CD14-positive monocyte (primary cell): ENCODE data around the gene EDRF1. TPM values are rescaled to one million over a fixed set of nuclear protein-coding genes. Genes with fewer than 3 reads are reported as not detected.

Experiments used
- DNase-seq, 3 donors: peaks; one replicate each; pipeline ENCODE4 v3.0.0-alpha.2; 2011 to 2022
- H2AFZ ChIP-seq: 2 replicates; pipeline ENCODE4 v1.6.0; 2012; ENCODE audit warnings: mild to moderate bottlenecking, low read depth, low read length, inconsistent platforms; ENCODE audit not compliant: insufficient read depth, poor library complexity, severe bottlenecking
- H3K27ac ChIP-seq, 2 donors: 1 replicate in 1 of 2; 2 replicates in 1 of 2; pipeline ENCODE4 v1.5.1; 2012 to 2013; ENCODE audit warnings: low read length in 2 of 2, control low read depth in 1 of 2, inconsistent platforms in 1 of 2, low read depth in 1 of 2, mild to moderate bottlenecking in 1 of 2
- H3K27me3 ChIP-seq, 2 donors: one replicate each; pipeline versions ENCODE4 v1.6.0 to v1.6.1; 2011 to 2013; ENCODE audit warnings: low read length in 2 of 2; ENCODE audit not compliant: control insufficient read depth in 2 of 2, insufficient read depth in 2 of 2
- H3K36me3 ChIP-seq, 2 donors: replicated peaks in 1 of 2; 1 replicate in 1 of 2; 2 replicates in 1 of 2; pipeline versions ENCODE4 v1.5.1 to v1.6.1; 2012 to 2013; ENCODE audit warnings: low read length in 2 of 2, control low read depth in 1 of 2, inconsistent platforms in 1 of 2, mild to moderate bottlenecking in 1 of 2; ENCODE audit not compliant: insufficient read depth in 2 of 2, control insufficient read depth in 1 of 2
- H3K4me1 ChIP-seq, 2 donors: 1 replicate in 1 of 2; 2 replicates in 1 of 2; pipeline versions ENCODE4 v1.5.1 to v1.6.1; 2012 to 2013; ENCODE audit warnings: low read length in 2 of 2, control low read depth in 1 of 2, inconsistent platforms in 1 of 2, mild to moderate bottlenecking in 1 of 2, moderate library complexity in 1 of 2; ENCODE audit not compliant: insufficient read depth in 2 of 2, control insufficient read depth in 1 of 2
- H3K4me2 ChIP-seq: replicated peaks from 2 replicates; pipeline ENCODE3; 2012; ENCODE audit warnings: low read length, moderate library complexity, mild to moderate bottlenecking; ENCODE audit not compliant: poor library complexity, severe bottlenecking; ENCODE audit errors: extremely low read depth
- H3K4me3 ChIP-seq, 3 experiments: fragments of 200-600 bp in 1 of 3; sonication (generic) in 1 of 3; replicated peaks in 1 of 3; 1 replicate in 2 of 3; 2 replicates in 1 of 3; pipeline ENCODE4 v1.5.1; 2011 to 2013; ENCODE audit warnings: low read length in 3 of 3, mild to moderate bottlenecking in 3 of 3, control low read depth in 2 of 3, low read depth in 2 of 3, inconsistent platforms in 1 of 3, moderate library complexity in 1 of 3
- H3K79me2 ChIP-seq: 2 replicates; pipeline ENCODE4 v1.6.0; 2012; ENCODE audit warnings: mild to moderate bottlenecking, control low read depth, inconsistent platforms, low read length, moderate library complexity; ENCODE audit not compliant: insufficient read depth
- H3K9ac ChIP-seq: 2 replicates; pipeline ENCODE4 v1.6.0; 2017; ENCODE audit warnings: low read length, mild to moderate bottlenecking; ENCODE audit not compliant: insufficient read depth, poor library complexity, severe bottlenecking
- H3K9me3 ChIP-seq, 2 donors: replicated peaks in 1 of 2; 1 replicate in 1 of 2; 2 replicates in 1 of 2; pipeline versions ENCODE4 v1.5.1 to v1.6.1; 2012 to 2013; ENCODE audit warnings: low read length in 2 of 2, control low read depth in 1 of 2; ENCODE audit not compliant: control insufficient read depth in 1 of 2, insufficient read depth in 1 of 2
- H4K20me1 ChIP-seq: 2 replicates; pipeline ENCODE4 v1.6.0; 2012; ENCODE audit warnings: mild to moderate bottlenecking, low read length, control low read depth, moderate library complexity; ENCODE audit not compliant: insufficient read depth
- H3K27ac Mint-ChIP-seq, 7 donors: one replicate each; pipeline ENCODE4 v1.8.0; 2020; ENCODE audit warnings: mild to moderate bottlenecking in 7 of 7, mixed read lengths in 7 of 7, moderate library complexity in 6 of 7, inconsistent platforms in 2 of 7
- H3K27me3 Mint-ChIP-seq, 3 donors: one replicate each; pipeline ENCODE4 v1.8.0; 2021 to 2022; ENCODE audit warnings: low read depth in 3 of 3, mild to moderate bottlenecking in 3 of 3, mixed read lengths in 3 of 3, moderate library complexity in 3 of 3, inconsistent platforms in 1 of 3
- H3K36me3 Mint-ChIP-seq, 2 donors: one replicate each; pipeline ENCODE4 v1.8.0; 2020; ENCODE audit warnings: mixed read lengths in 2 of 2, inconsistent platforms in 1 of 2, mild to moderate bottlenecking in 1 of 2
- H3K4me1 Mint-ChIP-seq: one replicate; pipeline ENCODE4 v1.8.0; 2020; ENCODE audit warnings: mild to moderate bottlenecking, mixed read lengths
- H3K4me3 Mint-ChIP-seq, 2 donors: one replicate each; pipeline ENCODE4 v1.8.0; 2020; ENCODE audit warnings: mild to moderate bottlenecking in 2 of 2, mixed read lengths in 2 of 2, moderate library complexity in 1 of 2
- H3K9me3 Mint-ChIP-seq, 7 donors: one replicate each; pipeline ENCODE4 v1.8.0; 2020 to 2022; ENCODE audit warnings: mixed read lengths in 7 of 7, mild to moderate bottlenecking in 6 of 7, moderate library complexity in 6 of 7, inconsistent platforms in 2 of 7
- WGBS: methylation state at CpG from one replicate; pipeline ENCODE4 v1.1.5; 2013; ENCODE audit warnings: missing lambda C conversion rate; ENCODE audit not compliant: insufficient coverage; 5-methylcytosine and 5-hydroxymethylcytosine counted together
- intact Hi-C, 2 donors: fragments of 100-400 bp; cut with micrococcal nuclease; formaldehyde crosslinking; loops; one replicate each; pipeline versions ENCODE4 v1.15.0 to v1.15.1; 2023
- polyA plus RNA-seq, 3 donors: library from polyadenylated mRNA; depleted of rRNA in 1 of 3; unstranded in 2 of 3; stranded (reverse) in 1 of 3; fragments of 300-500 nt in 2 of 3; fragments of >200 nt in 1 of 3; fragmentation: Illumina TruSeq in 2 of 3; gene quantifications; 1 replicate in 2 of 3; 2 replicates in 1 of 3; pipeline ENCODE4 v1.2.3, GENCODE V29; 2012 to 2021
- TF ChIP-seq, protein P1 (sequence below): fragments of 200-600 bp; IDR thresholded peaks from one replicate; pipeline ENCODE4 v1.8.0; 2022; ENCODE audit warnings: antibody characterized with exemption, mild to moderate bottlenecking

The EDRF1 gene
- polyA plus RNA-seq, 3 donors, result 4.6 to 21.4 (median 5.3) TPM

DNA sequence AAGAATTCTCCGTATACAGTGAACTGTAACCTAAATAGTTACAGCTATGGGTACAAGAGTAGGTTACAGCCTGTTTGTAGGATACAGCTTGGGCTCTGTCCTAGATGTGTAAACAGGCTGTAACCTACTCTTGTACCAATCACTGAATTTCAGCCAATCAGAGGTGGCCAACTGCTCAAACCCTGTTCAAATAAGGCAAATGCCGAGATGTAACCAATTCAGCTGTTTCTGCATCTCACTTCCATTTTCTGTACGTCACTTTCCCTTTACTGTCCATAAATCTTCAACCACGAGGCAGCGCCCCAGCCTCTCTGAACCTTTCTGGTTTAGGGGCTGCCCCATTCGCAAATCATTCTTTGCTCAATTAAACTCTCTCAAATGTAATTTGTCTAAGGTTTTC is 64.4 kb downstream of the EDRF1 start:
- H3K27ac ChIP-seq, result no peak overlapping the region
- peaks cover 2 to 17% of the 10 kb centered on the region in 2 donors for H3K36me3 ChIP-seq
- H3K4me2 ChIP-seq, result no peak overlapping the region
- H3K9me3 Mint-ChIP-seq, result peaks cover 0 to 3% (median 2%) of the 10 kb centered on the region in 7 donors
- peaks cover 0 to 4% (median 3%) of the 10 kb centered on the region in 3 donors for H3K27me3 Mint-ChIP-seq
- H3K9ac ChIP-seq, result no peak overlapping the region
- no peak for DNase-seq
- H3K4me1 Mint-ChIP-seq, result peaks cover 2% of the 10 kb centered on the region
- H3K27me3 ChIP-seq, result no peaks in the 10 kb centered on the region
- no peaks in the 10 kb centered on the region for H4K20me1 ChIP-seq
- H3K9me3 ChIP-seq, result no peaks in the 10 kb centered on the region
- peaks cover 12 to 15% of the 10 kb centered on the region in 2 donors for H3K36me3 Mint-ChIP-seq
- intact Hi-C loops, result no loop called here
- H3K27ac Mint-ChIP-seq, result no peak overlapping the region
- no peak overlapping the region for H3K4me3 Mint-ChIP-seq
- H2AFZ ChIP-seq, result no peak overlapping the region
- no peaks in the 10 kb centered on the region for H3K4me1 ChIP-seq
- H3K79me2 ChIP-seq, result no peaks in the 10 kb centered on the region
- 0% methylated on average over 1 of the region's 6 CpGs for WGBS
- TF ChIP-seq, protein P1, sequence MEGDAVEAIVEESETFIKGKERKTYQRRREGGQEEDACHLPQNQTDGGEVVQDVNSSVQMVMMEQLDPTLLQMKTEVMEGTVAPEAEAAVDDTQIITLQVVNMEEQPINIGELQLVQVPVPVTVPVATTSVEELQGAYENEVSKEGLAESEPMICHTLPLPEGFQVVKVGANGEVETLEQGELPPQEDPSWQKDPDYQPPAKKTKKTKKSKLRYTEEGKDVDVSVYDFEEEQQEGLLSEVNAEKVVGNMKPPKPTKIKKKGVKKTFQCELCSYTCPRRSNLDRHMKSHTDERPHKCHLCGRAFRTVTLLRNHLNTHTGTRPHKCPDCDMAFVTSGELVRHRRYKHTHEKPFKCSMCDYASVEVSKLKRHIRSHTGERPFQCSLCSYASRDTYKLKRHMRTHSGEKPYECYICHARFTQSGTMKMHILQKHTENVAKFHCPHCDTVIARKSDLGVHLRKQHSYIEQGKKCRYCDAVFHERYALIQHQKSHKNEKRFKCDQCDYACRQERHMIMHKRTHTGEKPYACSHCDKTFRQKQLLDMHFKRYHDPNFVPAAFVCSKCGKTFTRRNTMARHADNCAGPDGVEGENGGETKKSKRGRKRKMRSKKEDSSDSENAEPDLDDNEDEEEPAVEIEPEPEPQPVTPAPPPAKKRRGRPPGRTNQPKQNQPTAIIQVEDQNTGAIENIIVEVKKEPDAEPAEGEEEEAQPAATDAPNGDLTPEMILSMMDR, result no peak
- no peak overlapping the region for H3K4me3 ChIP-seq

DNA sequence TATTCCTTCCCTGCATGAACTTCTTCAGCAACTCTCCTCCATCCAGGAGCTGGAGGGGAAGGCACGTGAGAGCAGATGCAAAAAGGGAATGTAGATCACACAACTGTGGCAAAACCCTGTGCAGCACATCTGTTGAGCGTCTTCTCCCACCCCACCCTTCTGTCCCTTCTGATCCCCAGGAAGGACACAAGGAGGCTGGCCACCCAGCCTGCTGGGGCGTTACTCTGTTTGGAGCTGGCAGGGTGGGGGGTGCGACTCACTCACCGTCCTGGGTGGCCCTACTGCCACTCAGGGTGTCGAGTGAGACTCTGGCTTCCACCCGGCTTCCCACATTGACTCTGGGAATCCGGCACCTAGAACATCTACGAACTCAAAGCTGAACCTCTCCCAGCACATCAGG is 66.3 kb downstream of the EDRF1 start:
- intact Hi-C loops, result no loop called here
- H3K27ac Mint-ChIP-seq, result no peak overlapping the region
- H3K4me1 ChIP-seq, result no peaks in the 10 kb centered on the region
- no peaks in the 10 kb centered on the region for H3K9me3 Mint-ChIP-seq
- H3K36me3 Mint-ChIP-seq, result peaks cover 25 to 26% of the 10 kb centered on the region in 2 donors
- H3K4me3 ChIP-seq, result no peak overlapping the region
- H3K4me2 ChIP-seq, result no peak overlapping the region
- H3K27me3 Mint-ChIP-seq, result peaks cover 0 to 3% (median 1%) of the 10 kb centered on the region in 3 donors
- TF ChIP-seq, protein P1, result no peak
- H2AFZ ChIP-seq, result no peak overlapping the region
- WGBS, result 100% methylated on average over 1 of the region's 9 CpGs
- H3K27ac ChIP-seq, result no peak overlapping the region
- no peaks in the 10 kb centered on the region for H3K9me3 ChIP-seq
- no peaks in the 10 kb centered on the region for H3K27me3 ChIP-seq
- H3K9ac ChIP-seq, result no peak overlapping the region
- no peak overlapping the region for H3K4me3 Mint-ChIP-seq
- no peaks in the 10 kb centered on the region for H3K79me2 ChIP-seq
- no peak for DNase-seq
- peaks cover 8 to 29% of the 10 kb centered on the region in 2 donors for H3K36me3 ChIP-seq
- no peaks in the 10 kb centered on the region for H4K20me1 ChIP-seq
- peaks cover 2% of the 10 kb centered on the region for H3K4me1 Mint-ChIP-seq
